NCI-H2196 treated with DMSO at 0.1 percent for 48 hours (cell line): ENCODE measurements around the gene GM2A.
"Not testable (repeated sequence)": the region's sequence is repeated elsewhere in the genome, so short reads cannot be mapped to it uniquely, and the experiment has no call there.

Experiments used
- DNase-seq: peaks from one replicate; lab custom pipeline; 2025; ENCODE audit not compliant: unreplicated experiment; lab: John Stamatoyannopoulos, UW

Gene GM2A

DNA sequence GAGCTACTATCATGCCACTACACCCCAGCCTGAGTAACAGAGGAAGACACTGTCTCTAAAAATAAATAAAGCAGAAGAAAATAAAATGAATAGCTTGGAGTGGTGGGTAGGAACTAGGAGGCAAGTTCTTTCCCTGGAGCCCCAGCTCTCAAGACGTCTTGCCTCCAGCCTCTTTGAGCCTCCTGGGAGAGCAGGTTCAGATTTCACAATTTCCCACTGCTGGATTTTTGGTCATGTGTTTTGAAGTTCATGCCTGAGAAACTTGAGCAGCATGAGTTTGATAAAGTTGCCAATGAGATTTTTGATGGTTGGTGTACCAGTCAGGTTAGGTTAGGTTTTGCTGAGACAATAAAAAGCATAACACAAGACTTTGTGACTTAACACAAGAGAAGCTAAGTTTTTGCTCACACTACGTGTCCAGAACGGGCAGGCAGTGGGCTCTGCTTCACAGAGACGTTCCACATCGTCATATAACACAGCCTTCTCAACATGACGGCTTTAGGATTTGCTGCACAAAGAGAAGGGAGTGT lies 25.0 kb upstream of the GM2A start:
- no peak for DNase-seq

DNA sequence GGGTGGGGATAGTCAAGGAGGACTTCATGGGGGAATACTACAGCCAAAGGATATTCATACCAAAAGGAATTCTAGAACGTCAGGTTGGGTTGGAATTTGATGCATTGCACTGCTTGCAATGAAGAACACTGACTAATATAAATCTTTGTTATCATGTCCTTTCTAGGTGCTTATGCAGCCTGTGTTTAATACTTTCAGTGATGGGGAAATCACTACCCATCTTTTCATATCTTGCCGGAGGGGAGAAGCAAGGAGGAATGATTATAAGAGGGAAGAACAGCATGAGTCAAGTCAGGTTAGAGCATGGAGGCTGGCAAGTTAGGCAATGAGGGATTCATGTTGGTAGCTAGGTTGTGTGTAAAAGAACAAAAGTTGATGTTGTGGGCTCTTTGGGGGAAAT lies 24.0 kb upstream of the GM2A start:
- no peak for DNase-seq

- no peak for DNase-seq
Observed at GRCh38 chr5:151230048-151230680, 22.8 kb upstream of the GM2A start.

DNA sequence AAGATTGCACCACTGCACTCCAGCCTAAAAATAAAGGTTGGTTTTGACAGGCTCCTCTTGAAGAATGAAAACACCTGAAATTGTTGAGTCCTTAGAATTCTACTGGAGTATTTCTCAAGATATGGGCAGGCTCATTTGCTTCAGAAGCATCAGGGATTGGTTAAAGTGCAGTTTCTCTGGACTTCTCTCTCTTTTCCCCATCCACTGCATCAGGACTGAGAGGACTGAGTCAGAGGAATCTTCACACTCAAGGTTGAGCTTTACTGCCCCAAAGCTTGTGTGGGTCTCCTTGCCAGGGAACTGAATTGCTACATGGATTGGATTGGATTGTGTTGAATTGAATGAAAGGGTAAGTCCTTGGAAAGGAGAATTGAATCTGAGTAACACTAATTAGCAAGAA lies 21.6 kb upstream of the GM2A start:
- no peak for DNase-seq

DNA sequence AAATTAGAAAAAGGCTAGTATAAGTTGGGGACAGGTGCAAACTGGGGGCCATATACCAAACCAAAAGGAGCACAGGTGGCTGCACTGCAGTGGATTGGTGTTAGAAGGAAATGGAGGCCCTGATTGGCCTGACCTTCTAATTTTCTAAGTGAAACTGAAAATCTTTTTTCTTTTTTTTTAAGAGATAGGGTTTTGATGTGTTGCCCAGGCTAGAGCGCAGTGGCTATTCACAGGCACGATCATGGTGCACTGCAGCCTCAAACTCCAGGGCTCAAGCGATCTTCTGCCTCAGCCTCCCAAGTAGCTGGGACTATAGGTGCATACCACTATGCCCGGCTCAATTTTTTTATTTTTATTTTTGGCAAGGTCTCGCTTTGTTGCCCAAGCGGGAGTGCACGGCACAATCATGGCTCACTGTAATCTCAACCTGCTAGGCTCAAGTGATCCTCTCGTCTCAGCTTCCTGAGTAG lies 19.3 kb upstream of the GM2A start:
- no peak for DNase-seq

- DNase-seq = no peak
Observed at GRCh38 chr5:151234476-151235238, 18.3 kb upstream of the GM2A start.

DNA sequence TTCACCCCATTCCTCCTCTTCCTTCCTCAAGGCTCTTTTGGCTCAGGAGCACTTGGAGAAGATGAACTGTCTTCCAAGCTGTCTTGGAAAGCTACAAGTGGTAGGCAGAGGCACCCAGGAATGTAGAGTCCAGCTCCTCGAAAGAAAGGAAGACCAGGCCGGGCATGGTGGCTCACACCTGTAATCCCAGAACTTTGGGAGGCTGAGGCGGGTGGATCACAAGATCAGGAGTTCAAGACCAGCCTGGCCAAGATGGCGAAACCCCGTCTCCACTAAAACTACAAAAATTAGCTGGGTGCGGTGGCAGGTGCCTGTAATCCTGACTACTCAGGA lies 17.8 kb upstream of the GM2A start:
- DNase-seq = not testable (repeated sequence)

DNA sequence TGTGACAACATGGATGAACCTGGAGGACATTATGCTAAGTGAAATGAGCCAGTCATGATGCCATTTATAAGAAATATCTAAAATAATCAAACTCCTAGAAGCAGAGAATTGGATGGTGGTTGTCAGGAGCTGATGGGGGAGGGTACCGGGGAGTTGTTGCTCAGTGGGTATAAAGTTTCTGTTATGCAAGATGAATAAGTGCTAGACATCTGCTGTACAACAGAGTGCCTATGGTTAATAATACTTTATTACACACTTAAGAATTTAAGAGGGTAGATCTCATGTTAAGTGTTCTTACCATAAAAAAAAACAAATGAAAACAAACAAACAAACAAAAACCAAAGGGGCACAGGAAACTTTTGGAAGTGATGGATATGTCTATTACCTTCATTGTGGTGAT lies 16.1 kb upstream of the GM2A start:
- DNase-seq = no peak

- no peak for DNase-seq
Observed at GRCh38 chr5:151237685-151238084, 15.3 kb upstream of the GM2A start.

- DNase-seq = no peak
Observed at GRCh38 chr5:151238303-151238741, 14.7 kb upstream of the GM2A start.

DNA sequence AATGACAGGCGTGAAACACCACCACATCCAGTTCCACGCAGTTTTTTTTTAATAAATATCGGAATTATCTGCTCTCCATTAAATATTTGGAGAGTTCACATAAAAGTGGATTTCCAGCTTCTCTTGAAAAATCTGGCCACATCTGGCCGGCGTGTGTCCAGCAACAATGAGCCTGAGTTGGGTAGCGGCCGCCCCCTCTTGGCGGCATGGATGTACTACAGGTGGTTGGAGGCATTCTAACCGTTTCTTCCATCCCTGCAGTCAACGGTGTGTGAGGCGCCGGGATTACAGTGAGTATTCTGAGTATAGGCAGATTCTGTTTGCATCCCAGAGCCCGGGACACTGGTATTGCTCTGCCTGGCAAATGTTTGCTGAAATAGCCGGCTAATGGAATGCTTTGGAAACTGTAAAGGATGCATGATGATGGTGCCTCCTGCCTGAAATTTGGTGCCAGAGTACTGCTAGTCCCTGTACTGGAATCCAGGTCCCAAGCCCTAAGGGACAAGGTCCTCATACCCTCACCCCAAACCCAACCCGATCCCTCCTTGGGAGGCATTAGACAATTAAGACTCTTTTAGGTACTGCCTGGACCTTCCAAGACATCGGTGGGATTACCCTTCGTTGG lies 13.6 kb upstream of the GM2A start:
- DNase-seq = no peak

GRCh38 chr5:151240268-151240835 lies 12.6 kb upstream of the GM2A start:
- not testable (repeated sequence) for DNase-seq

DNA sequence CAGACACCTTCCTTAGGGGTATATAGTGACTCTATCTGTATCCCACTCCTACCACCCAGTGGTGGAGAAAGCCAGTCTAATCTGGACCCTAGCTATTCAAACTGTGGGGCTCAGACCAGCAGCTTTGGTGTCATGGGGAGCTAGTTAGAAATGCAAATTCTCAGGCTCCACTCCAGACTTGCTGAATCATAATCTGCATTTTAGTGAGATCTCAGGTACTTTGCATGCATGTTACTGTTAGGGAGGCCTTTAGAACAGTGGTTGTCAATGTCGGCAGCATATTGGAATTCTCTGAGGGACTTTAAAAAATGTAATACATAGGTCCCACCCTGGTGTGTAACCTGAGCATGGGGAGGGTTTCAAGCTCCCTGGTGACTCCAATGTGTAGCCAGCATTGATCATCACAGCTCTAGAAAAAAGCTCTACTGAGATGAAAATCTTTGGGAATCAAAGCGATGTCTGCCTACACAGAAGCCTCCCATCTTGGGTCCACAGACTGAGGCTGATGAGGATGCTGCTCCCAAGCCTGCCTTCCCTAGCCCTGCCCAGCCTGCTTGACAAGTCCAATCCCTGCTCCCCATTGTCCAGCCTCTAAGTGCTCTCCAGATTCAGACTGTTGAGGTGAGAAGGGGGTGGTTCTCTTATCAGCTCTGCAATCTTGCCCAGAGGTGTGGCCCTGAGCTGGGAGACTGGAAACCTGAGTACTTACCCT lies 11.9 kb upstream of the GM2A start:
- DNase-seq = no peak

- DNase-seq = no peak
Observed at GRCh38 chr5:151243127-151243526, 9.9 kb upstream of the GM2A start.

- no peak for DNase-seq
Observed at GRCh38 chr5:151243564-151243963, 9.4 kb upstream of the GM2A start.

GRCh38 chr5:151244206-151244605 lies 8.8 kb upstream of the GM2A start:
- no peak for DNase-seq

DNA sequence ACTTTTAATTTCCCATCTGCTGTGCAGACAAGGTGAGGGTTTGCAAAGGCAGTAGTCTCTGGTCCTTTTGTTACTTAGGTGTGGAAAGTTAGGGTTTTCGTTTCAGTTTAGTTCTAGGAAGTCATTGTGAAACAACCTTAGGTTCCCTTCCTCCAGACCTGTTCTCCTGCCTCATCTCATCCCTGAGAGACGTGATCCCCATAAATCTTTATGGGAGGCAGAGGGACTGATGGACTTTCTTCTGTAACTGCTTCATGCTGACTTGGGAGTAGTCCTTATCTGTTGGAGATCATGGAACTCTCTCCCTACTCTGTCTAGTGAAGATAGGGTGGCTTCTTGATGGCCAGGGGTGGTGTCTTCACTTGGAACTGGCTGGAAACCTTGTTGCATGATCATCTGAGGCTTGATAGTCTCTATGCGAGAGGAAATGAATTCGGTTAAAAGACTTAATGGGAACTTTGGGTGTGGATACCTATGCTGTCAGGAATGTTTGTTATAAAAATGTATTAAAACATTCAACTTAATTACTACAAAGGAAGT lies 7.2 kb upstream of the GM2A start:
- no peak for DNase-seq

DNA sequence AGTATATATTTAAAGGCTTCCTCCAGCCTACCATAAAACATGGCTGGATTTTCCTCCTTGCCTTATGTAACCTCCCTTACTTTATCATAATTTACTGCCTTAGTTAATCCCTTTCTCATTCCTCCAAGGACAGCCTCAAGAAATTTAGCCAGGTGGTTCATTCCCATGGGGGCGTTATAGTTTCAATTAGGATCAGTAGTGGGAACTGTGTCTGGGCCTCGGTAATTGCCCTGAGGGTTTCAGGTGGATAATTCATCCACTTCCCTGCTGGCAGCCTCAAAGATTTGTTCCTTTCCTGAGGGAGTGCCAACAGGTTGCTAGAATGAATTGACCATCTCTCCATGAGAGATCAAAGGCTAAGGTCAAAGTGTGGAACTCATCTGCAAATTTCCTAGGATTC lies 4.3 kb upstream of the GM2A start:
- no peak for DNase-seq

- no peak for DNase-seq
Observed at GRCh38 chr5:151249281-151249680, 3.7 kb upstream of the GM2A start.

DNA sequence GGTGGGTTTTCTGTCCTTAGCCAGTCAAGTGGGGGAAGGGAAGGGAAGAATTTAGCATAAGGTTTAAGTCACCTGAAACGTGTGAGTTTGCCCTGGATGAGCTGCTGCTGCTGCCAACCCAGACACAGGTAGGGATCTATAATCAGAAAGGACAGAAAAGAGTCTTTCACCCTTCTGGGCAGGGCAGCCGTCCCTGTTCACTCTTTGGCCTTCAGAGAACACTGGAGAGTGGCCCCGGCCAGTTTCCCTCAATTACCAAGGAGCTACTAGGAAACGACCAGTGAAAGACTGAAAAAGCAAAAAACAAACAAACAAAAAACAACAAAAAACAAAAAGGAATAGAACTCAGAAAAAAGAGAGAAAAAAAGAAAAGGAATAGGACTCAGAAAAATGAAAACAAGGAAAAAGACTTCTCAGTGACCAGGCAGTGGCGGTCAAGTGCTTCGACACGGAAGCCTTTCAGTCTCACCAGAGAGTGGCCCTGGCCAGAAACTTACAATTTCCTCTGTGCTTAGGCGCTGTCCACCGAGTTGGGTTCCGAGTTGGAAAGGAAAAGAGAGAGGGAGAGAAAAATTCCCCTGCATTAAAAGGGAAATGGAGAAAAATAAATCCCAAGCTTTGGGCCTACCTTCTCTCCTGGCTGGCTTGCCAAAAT lies 2.5 kb upstream of the GM2A start:
- DNase-seq = no peak
